Colonic mucosa (tissue), 4 donors: ENCODE measurements around the gene LRRC32. TPM values are rescaled to one million over a fixed set of nuclear protein-coding genes. Genes with fewer than 3 reads are reported as not detected.

Source experiments
- DNase-seq: peaks from one replicate; pipeline ENCODE4 v3.0.0-alpha.2; 2020
- H3K27ac ChIP-seq: fragments of 200-600 bp; one replicate; pipeline ENCODE4 v1.8.0; 2021
- H3K27me3 ChIP-seq: fragments of 200-600 bp; one replicate; pipeline ENCODE4 v1.8.0; 2021
- H3K36me3 ChIP-seq: fragments of 200-600 bp; one replicate; pipeline ENCODE4 v1.8.0; 2021
- H3K4me1 ChIP-seq: fragments of 200-600 bp; one replicate; pipeline ENCODE4 v1.8.0; 2021; ENCODE audit warnings: mild to moderate bottlenecking
- H3K4me3 ChIP-seq: fragments of 200-600 bp; one replicate; pipeline ENCODE4 v1.8.0; 2021
- H3K9ac ChIP-seq, 2 donors: one replicate each; pipeline ENCODE4 v1.7.0; 2013; ENCODE audit warnings: control low read depth in 2 of 2, low read depth in 2 of 2, low read length in 2 of 2
- H3K9me3 ChIP-seq: fragments of 200-600 bp; one replicate; pipeline ENCODE4 v1.8.0; 2021
- intact Hi-C: fragments of 100-400 bp; cut with DNase I; formaldehyde crosslinking; loops from one replicate; pipeline ENCODE4 v1.14.1; 2022
- total RNA-seq, 2 donors: library from RNA; stranded (reverse); fragmentation: NEBNext Ultra II Directional in 1 of 2; extraction: Animal tissue kit (Norgen Biotek cat#: 25700) in 1 of 2; gene quantifications; one replicate each; pipeline ENCODE4 v1.2.1, GENCODE V29; 2021
- TF ChIP-seq, protein P1 (sequence below): fragments of 200-600 bp; IDR thresholded peaks from one replicate; pipeline ENCODE4 v1.8.0; 2022; ENCODE audit warnings: antibody characterized with exemption, mild to moderate bottlenecking
- donor health status: healthy.
- donor health status: DM: no; HTN: no; CAD: no.
- donor health status: DM: no; HTN: no; CAD: no.

LRRC32 gene
- total RNA-seq, 2 donors from 2014 or later, result 5.9 to 26.8 TPM

DNA sequence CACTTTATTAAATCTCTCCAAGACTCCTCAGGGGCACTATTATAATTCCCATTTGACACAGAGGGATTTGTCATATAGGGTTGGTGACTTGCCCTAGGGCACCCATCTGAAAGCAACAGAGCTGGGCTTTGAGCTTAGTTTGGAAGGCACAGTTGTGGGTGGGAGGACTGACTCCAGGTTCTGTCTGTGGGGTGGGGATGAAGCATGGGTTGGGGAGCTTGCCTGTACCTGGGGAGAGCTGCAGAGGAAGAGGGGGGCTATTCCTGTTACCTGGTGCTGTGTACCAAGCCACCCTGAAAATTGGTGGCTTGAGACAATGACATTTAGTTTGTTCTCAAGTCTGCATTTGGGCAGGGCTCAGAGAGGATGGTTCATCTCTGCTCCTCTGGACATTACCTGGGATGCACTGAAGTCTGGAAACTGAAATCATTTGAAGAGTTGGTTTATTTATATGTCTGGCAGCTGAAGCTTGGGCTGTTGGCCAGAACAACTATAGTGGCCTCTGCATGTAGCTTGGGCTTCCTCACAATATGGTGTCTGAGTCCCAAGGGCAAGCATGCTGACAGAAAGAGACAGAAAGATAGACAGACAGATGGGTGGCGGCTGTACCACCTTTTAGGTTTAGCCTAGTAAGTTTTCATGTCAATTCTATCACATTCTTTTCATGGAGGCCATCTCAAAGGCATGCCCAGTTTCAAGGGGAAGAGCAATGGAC lies 44.9 kb downstream of the LRRC32 start:
- Histone ChIP-seq H3K9me3 (no peaks in the 10 kb centered on the region), H3K27ac (no peak overlapping the region), H3K4me3 (no peak overlapping the region), H3K27me3 (no peaks in the 10 kb centered on the region), H3K4me1 (no peaks in the 10 kb centered on the region), H3K36me3 (no peaks in the 10 kb centered on the region), H3K9ac (no peak overlapping the region)
- TF ChIP-seq, protein P1, sequence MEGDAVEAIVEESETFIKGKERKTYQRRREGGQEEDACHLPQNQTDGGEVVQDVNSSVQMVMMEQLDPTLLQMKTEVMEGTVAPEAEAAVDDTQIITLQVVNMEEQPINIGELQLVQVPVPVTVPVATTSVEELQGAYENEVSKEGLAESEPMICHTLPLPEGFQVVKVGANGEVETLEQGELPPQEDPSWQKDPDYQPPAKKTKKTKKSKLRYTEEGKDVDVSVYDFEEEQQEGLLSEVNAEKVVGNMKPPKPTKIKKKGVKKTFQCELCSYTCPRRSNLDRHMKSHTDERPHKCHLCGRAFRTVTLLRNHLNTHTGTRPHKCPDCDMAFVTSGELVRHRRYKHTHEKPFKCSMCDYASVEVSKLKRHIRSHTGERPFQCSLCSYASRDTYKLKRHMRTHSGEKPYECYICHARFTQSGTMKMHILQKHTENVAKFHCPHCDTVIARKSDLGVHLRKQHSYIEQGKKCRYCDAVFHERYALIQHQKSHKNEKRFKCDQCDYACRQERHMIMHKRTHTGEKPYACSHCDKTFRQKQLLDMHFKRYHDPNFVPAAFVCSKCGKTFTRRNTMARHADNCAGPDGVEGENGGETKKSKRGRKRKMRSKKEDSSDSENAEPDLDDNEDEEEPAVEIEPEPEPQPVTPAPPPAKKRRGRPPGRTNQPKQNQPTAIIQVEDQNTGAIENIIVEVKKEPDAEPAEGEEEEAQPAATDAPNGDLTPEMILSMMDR, result no peak
- intact Hi-C loops, result no loop called here
- DNase-seq, result peak; percentile 3

DNA sequence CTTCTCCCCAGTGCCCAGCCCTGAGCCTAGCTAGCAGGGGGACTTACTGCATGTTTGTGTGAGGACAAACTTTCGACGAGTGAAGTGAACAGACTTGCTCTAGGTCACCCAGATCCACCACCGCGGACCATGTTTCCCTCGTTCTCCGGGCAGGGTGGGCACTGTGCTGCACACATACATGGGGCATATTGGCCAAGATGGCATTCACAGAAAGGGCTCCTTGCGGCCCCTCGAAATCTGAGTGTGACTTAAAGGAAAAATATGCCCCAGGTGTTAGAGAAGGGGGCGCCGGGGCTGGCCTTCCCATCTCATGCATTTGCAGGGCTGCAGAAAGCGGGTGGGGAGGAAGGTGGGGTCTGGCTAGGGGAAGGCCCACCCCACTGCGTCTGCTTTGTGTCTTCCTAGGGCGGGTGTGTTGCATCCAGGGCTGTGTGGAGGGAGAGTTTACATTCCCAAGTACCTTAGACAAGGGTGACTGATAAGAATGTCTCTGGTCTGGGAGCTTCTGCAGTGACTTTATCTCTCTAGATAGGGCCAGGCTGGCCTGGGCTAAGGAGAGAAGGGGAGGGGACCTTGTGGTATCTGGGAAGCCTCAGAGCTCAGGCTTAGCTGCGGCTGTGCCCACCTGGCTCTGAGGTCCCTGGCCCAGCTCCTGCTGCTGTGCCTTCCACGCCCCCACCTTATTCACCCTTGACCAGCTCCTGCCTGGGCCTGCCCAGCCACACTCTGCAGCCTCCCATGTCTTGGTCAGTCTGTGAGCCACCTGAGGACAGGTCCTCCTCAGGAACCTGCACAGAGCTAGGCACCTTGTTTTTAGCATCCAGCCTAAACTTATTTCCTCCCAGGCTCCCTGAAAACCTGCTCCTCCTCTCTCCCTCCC lies 45.8 kb downstream of the LRRC32 start:
- DNase-seq, result peak; percentile 17
- no peaks in the 10 kb centered on the region for H3K36me3 ChIP-seq

DNA sequence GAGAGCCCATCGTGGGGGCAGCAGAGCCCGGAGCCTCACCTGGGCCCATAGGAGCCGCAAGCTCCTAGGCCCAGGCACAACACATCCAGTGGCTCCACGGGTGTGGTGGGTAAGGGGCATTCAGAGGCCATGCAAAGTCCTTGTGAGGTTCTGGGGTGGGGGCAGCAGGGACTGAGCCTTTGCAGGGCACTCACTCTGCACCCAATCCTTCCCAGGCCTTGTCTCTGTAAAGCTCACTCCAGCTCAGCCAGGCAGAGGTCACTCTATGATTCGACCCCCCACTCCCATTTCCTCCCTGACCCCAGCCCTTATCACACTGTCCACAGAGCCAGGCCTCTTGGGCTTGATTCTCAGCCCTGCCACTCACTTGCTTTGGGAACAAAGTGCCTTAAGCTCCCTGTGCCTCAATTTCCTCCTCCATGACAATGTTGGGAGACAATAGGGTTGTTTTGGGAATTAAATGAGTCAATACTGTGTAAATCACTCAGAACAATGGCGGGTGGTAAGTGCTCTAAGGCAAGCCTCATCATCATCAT lies 46.6 kb downstream of the LRRC32 start:
- DNase-seq, result peak; percentile 15
- H3K9me3 ChIP-seq, result no peaks in the 10 kb centered on the region
- H3K36me3 ChIP-seq, result no peaks in the 10 kb centered on the region
- no peak overlapping the region for H3K4me3 ChIP-seq
- TF ChIP-seq, protein P1, result no peak
- no peak overlapping the region for H3K9ac ChIP-seq
- H3K27ac ChIP-seq, result no peak overlapping the region
- intact Hi-C loops, result no loop called here
- no peaks in the 10 kb centered on the region for H3K4me1 ChIP-seq
- no peaks in the 10 kb centered on the region for H3K27me3 ChIP-seq

More for the DNA sequence above, 45.8 kb downstream of the LRRC32 start:
- TF ChIP-seq, protein P1, result no peak
- Histone ChIP-seq H3K9ac (no peak overlapping the region), H3K27ac (no peak overlapping the region), H3K27me3 (no peaks in the 10 kb centered on the region), H3K9me3 (no peaks in the 10 kb centered on the region), H3K4me3 (no peak overlapping the region), H3K4me1 (no peaks in the 10 kb centered on the region)
- intact Hi-C loops, result no loop called here

DNA sequence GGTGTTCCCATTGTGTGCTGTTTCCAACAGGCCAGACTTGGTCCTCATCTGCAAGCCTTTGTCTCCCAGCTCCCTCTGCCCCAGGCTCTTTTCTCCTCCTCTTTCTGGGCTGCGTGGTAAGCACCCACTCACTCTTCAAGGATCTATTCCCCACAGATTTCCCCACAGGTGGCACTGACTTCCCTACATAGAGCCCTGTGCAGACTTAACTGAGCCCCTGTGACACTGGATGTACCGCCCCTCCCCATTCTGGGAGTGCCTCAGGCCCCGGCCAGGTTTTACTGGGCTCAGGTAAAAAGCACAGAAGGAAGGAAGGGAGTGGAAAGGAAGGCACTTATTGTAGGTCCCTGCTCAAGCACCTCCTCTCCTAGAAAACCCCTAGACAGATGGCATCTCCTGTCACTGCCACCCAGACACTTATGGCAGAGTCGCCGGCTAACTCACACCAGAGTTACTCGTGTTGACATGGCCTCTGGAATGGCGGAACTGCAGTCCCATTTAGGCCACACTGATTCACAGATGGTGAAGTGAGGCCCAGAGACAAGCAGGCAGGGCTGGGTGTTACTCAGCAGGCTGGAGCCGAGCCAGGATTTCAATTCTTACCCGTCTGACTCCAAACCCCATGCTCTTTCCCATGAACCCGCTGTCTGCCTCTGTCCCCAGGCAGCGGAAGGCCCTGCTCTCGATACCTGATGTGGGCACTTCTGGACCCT lies 47.2 kb downstream of the LRRC32 start:
- Histone ChIP-seq H3K4me3 (no peak overlapping the region), H3K27ac (no peak overlapping the region), H3K9me3 (no peaks in the 10 kb centered on the region), H3K9ac (no peak overlapping the region), H3K36me3 (no peaks in the 10 kb centered on the region), H3K27me3 (no peaks in the 10 kb centered on the region), H3K4me1 (no peaks in the 10 kb centered on the region)
- intact Hi-C loops, result no loop called here
- DNase-seq, result no peak
- TF ChIP-seq, protein P1, result no peak

DNA sequence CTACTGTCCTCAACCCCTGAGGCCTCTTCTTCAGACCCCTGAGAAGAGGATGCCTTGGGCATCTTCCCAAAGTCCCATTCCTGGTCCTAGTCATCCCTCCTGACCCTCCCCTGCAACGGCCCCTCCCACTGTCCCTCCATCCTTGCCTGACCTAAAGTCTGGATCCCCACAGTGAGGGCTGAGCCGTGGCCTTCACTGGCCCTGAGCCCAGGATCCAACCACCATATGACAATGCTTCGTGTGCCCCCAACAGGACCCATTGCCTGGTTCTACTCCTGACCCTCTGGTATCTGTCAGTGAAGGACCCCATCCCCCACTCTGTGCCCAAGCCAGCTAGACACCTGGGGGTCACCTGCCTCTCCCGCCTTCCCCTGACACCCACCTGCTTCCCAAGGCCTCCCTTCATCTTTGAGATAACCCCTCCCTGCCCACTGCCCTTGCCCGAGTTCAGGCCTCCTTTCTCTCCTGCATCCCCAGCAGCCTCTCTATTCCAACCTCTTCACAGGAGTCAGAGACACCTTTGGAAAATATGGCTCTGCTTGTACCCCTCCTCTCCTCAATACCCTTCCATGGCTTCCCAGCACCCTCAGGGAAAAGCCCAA lies 48.0 kb downstream of the LRRC32 start:
- Histone ChIP-seq H3K27me3 (no peaks in the 10 kb centered on the region), H3K4me1 (no peaks in the 10 kb centered on the region), H3K27ac (no peak overlapping the region), H3K9me3 (no peaks in the 10 kb centered on the region), H3K9ac (no peak overlapping the region), H3K36me3 (no peaks in the 10 kb centered on the region), H3K4me3 (no peak overlapping the region)
- intact Hi-C loops, result no loop called here
- TF ChIP-seq, protein P1, result no peak
- DNase-seq, result peak; percentile 16
